COLO668 (cell line): ENCODE measurements around the gene DSEL.

ENCODE experiments used
- DNase-seq: peaks from one replicate; lab custom pipeline; 2025; ENCODE audit not compliant: unreplicated experiment; lab: John Stamatoyannopoulos, UW

Gene DSEL

GRCh38 chr18:67516539-67517443 lies at the start of gene DSEL:
DSEL (minus strand) TSS chr18:67516720; CDS start chr18:67514608, 2,112 bp downstream.
- peak; percentile 96 for DNase-seq

GRCh38 chr18:67553437-67553836 lies 36.9 kb upstream of the DSEL start:
- no peak for DNase-seq

- DNase-seq: no peak
These were observed 34.5 kb upstream of the DSEL start for GRCh38 chr18:67550872-67551520.

- DNase-seq: no peak
These were observed 33.4 kb upstream of the DSEL start for GRCh38 chr18:67549946-67550345.

GRCh38 chr18:67545681-67546080 lies 29.2 kb upstream of the DSEL start:
- DNase-seq: no peak

- no peak for DNase-seq
These were observed 24.0 kb upstream of the DSEL start for GRCh38 chr18:67540559-67540958.

- no peak for DNase-seq
These were observed 15.4 kb upstream of the DSEL start for GRCh38 chr18:67531929-67532328.

GRCh38 chr18:67525328-67526099 lies 9.0 kb upstream of the DSEL start:
- no peak for DNase-seq

- DNase-seq: no peak
These were observed 3.9 kb upstream of the DSEL start for GRCh38 chr18:67520351-67520921.

GRCh38 chr18:67519592-67519991 lies 3.1 kb upstream of the DSEL start:
- DNase-seq: no peak

GRCh38 chr18:67518566-67518965 lies 2.0 kb upstream of the DSEL start:
- DNase-seq: no peak

GRCh38 chr18:67517444-67517765 lies 885 bp upstream of the DSEL start:
- no peak for DNase-seq

GRCh38 chr18:67515942-67516538 lies 480 bp downstream of the DSEL start:
- peak; percentile 88 for DNase-seq

- DNase-seq: no peak
These were observed 1.5 kb downstream of the DSEL start for GRCh38 chr18:67514901-67515540.

GRCh38 chr18:67514465-67514864 lies 2.1 kb downstream of the DSEL start:
- DNase-seq: no peak

GRCh38 chr18:67513280-67513679 lies 3.2 kb downstream of the DSEL start:
- no peak for DNase-seq

GRCh38 chr18:67511840-67512239 lies 4.7 kb downstream of the DSEL start:
- no peak for DNase-seq

- DNase-seq: no peak
These were observed 5.7 kb downstream of the DSEL start for GRCh38 chr18:67510831-67511230.

- DNase-seq: no peak
These were observed 6.7 kb downstream of the DSEL start for GRCh38 chr18:67509741-67510391.

GRCh38 chr18:67508146-67508545 lies 8.4 kb downstream of the DSEL start:
- no peak for DNase-seq
